Peyer's patch (tissue), 4 donors: ENCODE measurements around the gene RAB20. TPM values are rescaled to one million over a fixed set of nuclear protein-coding genes. Genes with fewer than 3 reads are reported as not detected.
A peak's percentile ranks its signal among the peaks of the same experiment; 100 is the strongest.
"Not testable (repeated sequence)": the region's sequence is repeated elsewhere in the genome, so short reads cannot be mapped to it uniquely, and the experiment has no call there.

ENCODE experiments used
- DNase-seq, 3 donors: peaks; one replicate each; pipeline ENCODE4 v3.0.0-alpha.2; 2017 to 2019
- H3K27ac ChIP-seq, 4 donors: fragments of 200-600 bp; sonication (generic); one replicate each; pipeline ENCODE4 v1.5.1; 2016 to 2019
- H3K27me3 ChIP-seq, 2 donors: fragments of 200-600 bp; sonication (generic); one replicate each; pipeline ENCODE4 v1.5.1; 2019
- H3K36me3 ChIP-seq, 3 donors: fragments of 200-600 bp; sonication (generic); one replicate each; pipeline ENCODE4 v1.5.1; 2016 to 2019
- H3K4me1 ChIP-seq, 4 donors: fragments of 200-600 bp; sonication (generic); one replicate each; pipeline ENCODE4 v1.5.1; 2016 to 2019
- H3K4me3 ChIP-seq, 4 donors: fragments of 200-600 bp; sonication (generic); 1 replicate in 3 of 4; 2 replicates in 1 of 4; pipeline ENCODE4 v1.5.1; 2016 to 2019; ENCODE audit warnings: mild to moderate bottlenecking in 1 of 4
- H3K9me3 ChIP-seq, 4 donors: fragments of 200-600 bp; sonication (generic); one replicate each; pipeline ENCODE4 v1.5.1; 2016 to 2019; ENCODE audit warnings: mild to moderate bottlenecking in 1 of 4
- POLR2A ChIP-seq, 2 donors: fragments of 450-650 bp; IDR thresholded peaks; one replicate each; pipeline ENCODE4 v1.5.1; 2017; ENCODE audit warnings: antibody characterized with exemption in 2 of 2, mild to moderate bottlenecking in 2 of 2, moderate library complexity in 2 of 2
- total RNA-seq, 4 donors: library from RNA; depleted of rRNA; stranded (reverse); fragments of >200 nt; gene quantifications; one replicate each; pipeline ENCODE4 v1.1.0, GENCODE V29; 2016
- TF ChIP-seq, protein P1 (sequence below), 6 experiments: fragments of 450-650 bp in 4 of 6; fragments of 200-600 bp in 2 of 6; sonication (generic) in 1 of 6; IDR thresholded peaks; one replicate each; pipeline ENCODE4 v1.5.1; 2017 to 2019; ENCODE audit warnings: antibody characterized with exemption in 6 of 6, mild to moderate bottlenecking in 3 of 6, moderate library complexity in 1 of 6

RAB20 gene
- total RNA-seq, 4 donors from 2014 or later = 15.7 to 69.1 (median 62.2) TPM

DNA sequence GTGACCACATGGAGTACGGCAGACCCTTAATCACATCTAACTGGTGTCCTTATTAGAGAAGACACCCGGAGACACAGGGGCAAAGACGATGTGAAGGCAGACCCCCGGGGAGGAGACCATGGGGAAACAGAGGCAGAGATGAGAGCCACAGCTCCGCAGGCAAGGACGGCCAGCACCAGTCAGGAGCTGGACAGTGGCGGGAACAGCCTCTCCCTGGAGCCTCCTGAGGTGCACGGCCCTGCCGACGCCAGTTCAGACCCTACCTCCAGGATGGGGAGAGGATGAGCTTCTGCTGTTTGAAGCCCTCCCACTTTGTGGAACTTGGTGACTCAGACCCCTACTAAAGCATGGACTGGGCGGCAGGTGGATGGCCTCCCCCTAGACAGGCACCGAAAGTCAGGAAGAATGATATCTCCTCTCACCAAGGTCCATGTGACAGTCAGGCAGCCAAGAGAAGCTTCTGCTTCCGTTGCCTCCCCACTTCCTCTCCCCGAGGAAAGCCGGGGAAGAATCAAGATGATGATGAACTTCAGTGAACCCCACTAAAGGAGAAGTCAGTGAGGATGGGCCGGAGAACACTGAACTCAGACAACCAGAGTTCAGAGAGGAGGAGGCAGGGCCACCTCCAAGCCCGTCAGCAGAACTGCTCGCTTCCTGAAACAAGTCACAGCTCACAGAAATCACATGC, 25.4 kb downstream of the RAB20 start:
- Histone ChIP-seq H3K9me3 (no peaks in the 10 kb centered on the region), H3K27me3 (no peaks in the 10 kb centered on the region), H3K36me3 (peaks cover 0 to 7% (median 0%) of the 10 kb centered on the region in 3 donors), H3K4me3 (no peak overlapping the region), H3K4me1 (peaks cover 0 to 27% (median 0%) of the 10 kb centered on the region in 4 donors), H3K27ac (peak overlapping the region in 2 of 4 donors; percentile 31 to 47)
- no peak for TF ChIP-seq POLR2A (IDR thresholded peaks at IDR 0.05)
- TF ChIP-seq, protein P1, sequence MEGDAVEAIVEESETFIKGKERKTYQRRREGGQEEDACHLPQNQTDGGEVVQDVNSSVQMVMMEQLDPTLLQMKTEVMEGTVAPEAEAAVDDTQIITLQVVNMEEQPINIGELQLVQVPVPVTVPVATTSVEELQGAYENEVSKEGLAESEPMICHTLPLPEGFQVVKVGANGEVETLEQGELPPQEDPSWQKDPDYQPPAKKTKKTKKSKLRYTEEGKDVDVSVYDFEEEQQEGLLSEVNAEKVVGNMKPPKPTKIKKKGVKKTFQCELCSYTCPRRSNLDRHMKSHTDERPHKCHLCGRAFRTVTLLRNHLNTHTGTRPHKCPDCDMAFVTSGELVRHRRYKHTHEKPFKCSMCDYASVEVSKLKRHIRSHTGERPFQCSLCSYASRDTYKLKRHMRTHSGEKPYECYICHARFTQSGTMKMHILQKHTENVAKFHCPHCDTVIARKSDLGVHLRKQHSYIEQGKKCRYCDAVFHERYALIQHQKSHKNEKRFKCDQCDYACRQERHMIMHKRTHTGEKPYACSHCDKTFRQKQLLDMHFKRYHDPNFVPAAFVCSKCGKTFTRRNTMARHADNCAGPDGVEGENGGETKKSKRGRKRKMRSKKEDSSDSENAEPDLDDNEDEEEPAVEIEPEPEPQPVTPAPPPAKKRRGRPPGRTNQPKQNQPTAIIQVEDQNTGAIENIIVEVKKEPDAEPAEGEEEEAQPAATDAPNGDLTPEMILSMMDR (IDR thresholded peaks at IDR 0.05) = no peak
- peak in 2 of 3 donors; percentile 25 to 63 for DNase-seq

GRCh38 chr13:110535526-110535925, 26.0 kb downstream of the RAB20 start:
- H3K36me3 ChIP-seq = peaks cover 0 to 7% (median 0%) of the 10 kb centered on the region in 3 donors
- no peaks in the 10 kb centered on the region for H3K9me3 ChIP-seq
- H3K4me3 ChIP-seq = no peak overlapping the region
- TF ChIP-seq, protein P1 (IDR thresholded peaks at IDR 0.05) = no peak
- TF ChIP-seq POLR2A (IDR thresholded peaks at IDR 0.05) = no peak
- H3K27ac ChIP-seq = peak overlapping the region in 2 of 4 donors; percentile 31 to 47
- DNase-seq = no peak
- no peaks in the 10 kb centered on the region for H3K27me3 ChIP-seq
- H3K4me1 ChIP-seq = peaks cover 0 to 22% (median 0%) of the 10 kb centered on the region in 4 donors

DNA sequence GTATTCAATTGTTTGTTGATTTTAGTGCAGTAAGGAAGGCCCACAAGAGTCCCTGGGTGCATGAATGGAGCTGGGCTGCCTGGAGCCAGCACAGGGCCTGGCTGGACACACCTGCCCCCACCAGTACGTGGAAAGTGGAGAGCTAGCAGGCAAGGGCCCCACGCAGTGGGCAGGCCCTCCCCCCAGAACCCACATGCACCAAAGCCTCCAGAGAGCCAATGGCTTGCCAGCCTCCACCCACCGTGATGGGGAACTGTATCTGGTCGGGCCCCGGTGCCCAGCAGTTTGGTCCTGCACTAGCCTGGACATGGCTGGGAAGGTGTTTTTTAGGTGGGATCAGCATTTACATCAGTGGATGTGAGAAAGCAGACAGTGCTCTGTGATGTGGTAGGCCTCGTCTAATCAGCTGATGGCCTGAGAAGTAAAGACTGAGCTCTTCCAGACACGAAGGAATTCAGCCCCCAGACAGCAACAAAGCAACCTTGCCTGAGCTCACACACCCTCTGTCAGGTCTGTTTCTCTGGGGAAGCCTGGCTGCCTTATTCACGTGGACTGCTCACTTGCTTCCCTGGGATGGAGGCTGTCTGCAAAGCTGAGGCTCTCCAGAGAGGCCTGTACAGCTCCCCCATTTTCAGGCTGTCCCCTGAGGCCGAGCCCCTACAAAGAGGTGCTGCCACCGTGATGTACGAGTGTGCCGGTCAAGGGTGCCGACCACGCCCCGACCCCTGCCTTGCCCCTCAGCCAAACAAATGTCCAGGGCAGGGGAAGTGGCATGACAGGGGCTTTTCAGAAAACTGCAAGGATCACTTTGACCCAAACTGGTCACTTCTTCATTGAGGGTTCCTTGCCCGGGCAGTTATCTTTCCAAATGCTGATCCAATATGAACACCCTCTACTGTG, 27.5 kb downstream of the RAB20 start:
- TF ChIP-seq, protein P1 (IDR thresholded peaks at IDR 0.05) = no peak
- no peak for TF ChIP-seq POLR2A (IDR thresholded peaks at IDR 0.05)
- H3K27me3 ChIP-seq = no peaks in the 10 kb centered on the region
- no peak overlapping the region for H3K4me3 ChIP-seq
- no peaks in the 10 kb centered on the region for H3K9me3 ChIP-seq
- DNase-seq = no peak
- peaks cover 0 to 7% (median 0%) of the 10 kb centered on the region in 3 donors for H3K36me3 ChIP-seq
- H3K27ac ChIP-seq = peak overlapping the region in 1 of 4 donors; percentile 8
- peaks cover 0 to 18% (median 0%) of the 10 kb centered on the region in 4 donors for H3K4me1 ChIP-seq

DNA sequence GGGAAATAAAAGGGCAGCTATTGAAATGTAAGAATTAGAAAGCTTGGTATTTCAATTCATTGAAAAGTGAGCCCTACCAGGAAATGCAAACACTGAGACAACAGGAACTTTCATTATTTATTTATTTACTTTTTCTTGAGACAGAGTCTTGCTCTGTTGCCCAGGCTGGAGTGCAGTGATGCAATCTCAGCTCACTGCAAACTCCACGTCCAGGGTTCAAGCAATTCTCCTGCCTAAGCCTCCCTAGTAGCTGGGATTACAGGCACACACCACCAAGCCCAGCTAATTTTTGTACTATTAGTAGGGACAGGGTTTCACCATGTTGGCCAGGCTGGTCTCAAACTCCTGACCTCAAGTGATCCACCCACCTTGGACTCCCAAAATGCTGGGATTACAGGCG, 29.3 kb downstream of the RAB20 start:
- not testable (repeated sequence) for H3K4me3 ChIP-seq, DNase-seq, H3K9me3 ChIP-seq, H3K36me3 ChIP-seq, H3K27me3 ChIP-seq
- Histone ChIP-seq H3K27ac (peak overlapping the region in 2 of 4 donors; percentile 15 to 17), H3K4me1 (peaks cover 0 to 17% (median 0%) of the 10 kb centered on the region in 4 donors)

GRCh38 chr13:110531671-110532083, 29.8 kb downstream of the RAB20 start:
- no peak overlapping the region for H3K4me3 ChIP-seq
- peaks cover 0 to 22% (median 3%) of the 10 kb centered on the region in 4 donors for H3K4me1 ChIP-seq
- no peaks in the 10 kb centered on the region for H3K27me3 ChIP-seq
- H3K36me3 ChIP-seq = peaks cover 0 to 7% (median 0%) of the 10 kb centered on the region in 3 donors
- H3K27ac ChIP-seq = peak overlapping the region in 2 of 4 donors; percentile 15 to 17
- DNase-seq = no peak
- TF ChIP-seq, protein P1 (IDR thresholded peaks at IDR 0.05) = no peak
- no peak for TF ChIP-seq POLR2A (IDR thresholded peaks at IDR 0.05)
- no peaks in the 10 kb centered on the region for H3K9me3 ChIP-seq
